Stimulated activated CD4-positive, alpha-beta T cell treated with anti-CD3 and anti-CD28 coated beads, Interleukin-15, amount 100 ng/mL, for 24 hours (primary cell): ENCODE results near the gene ZP2.
"Not testable (repeated sequence)": the region's sequence is repeated elsewhere in the genome, so short reads cannot be mapped to it uniquely, and the experiment has no call there.

Experiments
- DNase-seq: peaks from one replicate; pipeline ENCODE4 v3.0.0-alpha.2; 2020

ZP2 gene

DNA sequence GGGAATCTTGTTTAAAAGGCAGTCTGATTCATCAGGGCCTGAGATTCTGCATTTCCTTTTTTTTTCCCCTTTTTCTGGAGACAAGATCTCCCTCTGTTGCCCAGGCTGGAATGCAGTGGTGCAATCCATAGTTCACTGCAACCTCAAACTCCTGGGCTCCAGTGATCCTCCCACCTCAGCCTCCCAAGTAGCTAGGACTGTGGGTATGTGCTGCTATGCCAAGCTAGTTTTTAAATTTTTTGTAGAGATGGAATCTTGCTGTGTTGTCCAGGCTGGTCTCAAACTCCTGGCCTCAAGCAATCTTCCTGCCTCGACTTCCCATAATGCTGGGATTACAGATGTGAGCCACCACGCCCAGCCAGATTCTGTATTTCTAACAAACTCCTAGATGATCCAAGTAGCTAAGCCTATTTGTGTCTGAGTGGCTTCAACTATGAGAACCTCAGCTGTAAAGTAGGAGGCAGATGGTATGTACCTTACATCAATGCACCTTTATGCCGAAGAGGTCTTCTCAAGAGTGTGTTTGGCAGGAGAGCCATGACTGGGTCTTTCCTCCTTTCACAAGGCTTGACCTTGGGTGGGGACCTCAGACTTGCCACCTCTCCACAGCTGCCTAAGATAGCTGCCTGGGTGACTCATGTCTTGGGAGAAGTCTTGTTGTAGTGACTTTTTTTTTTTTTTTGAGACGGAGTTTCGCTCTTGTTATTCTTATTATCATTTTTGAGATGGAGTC is 42.0 kb downstream of the ZP2 start:
- DNase-seq = no peak

DNA sequence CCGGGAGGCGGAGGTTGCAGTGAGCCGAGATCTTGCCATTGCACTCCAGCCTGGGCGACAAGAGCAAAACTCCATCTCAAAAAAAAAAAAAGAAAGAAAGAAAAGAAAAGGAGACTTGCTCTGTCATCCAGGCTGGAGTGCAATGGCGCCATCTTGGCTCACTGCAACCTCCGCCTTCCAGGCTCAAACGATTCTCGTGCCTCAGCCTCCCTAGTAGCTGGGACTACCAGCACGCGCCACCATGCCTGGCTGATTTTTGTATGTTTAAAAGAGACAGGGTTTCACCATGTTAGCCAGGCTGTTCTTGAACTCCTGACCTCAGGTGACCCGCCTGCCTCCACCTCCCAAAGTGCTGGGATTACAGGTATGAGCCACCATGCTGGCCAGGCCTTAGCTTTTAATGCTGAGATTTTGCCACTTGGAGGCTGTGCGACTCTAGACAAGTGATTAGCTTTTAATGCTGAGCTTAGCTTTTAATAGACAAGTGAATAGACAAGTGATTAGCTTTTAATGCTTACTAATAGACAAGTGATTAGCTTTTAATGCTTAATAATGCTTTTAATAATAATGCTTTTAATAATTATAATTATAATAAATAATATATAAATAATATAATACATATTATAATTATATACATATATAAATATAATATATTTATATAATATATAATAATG is 43.3 kb downstream of the ZP2 start:
- peak; percentile 41 for DNase-seq

DNA sequence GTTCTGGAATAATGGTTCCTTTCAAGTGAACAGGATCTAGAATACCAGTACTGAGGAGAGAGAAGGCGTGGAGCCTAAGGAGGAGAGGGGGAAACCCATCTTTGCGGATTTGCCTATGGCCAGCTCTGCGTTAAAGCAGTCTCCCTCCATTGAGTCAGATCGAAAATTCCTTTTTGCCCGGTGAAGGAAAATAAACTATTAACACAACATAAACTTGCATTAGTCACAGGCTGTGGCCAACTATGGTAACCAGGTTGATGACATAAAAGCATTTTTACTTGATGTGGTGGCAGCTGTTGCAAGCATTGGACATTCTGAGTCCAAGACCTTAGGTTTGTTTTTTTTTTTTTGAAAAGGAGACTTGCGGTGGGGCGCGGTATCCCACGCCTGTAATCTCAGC is 44.0 kb downstream of the ZP2 start:
- DNase-seq = no peak

DNA sequence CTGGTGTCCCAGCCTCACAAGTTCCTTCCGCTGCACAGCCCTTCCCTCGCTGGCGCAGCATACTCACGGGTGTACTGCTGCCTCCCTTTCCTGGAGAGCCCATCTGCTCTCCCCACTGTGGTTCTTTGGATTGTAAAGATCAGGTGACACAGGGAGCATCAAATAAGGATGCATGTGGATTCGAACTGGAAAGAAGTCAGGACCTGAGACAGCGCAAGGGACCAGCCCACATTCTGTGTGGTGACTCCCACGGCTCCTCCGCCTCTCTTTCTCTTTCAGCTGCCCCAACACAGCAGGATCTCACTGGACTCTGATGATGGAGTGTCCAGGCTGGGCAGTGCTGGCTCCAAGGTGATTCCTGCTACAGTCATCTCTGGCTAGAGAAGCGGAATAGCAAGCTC is 44.8 kb downstream of the ZP2 start:
- no peak for DNase-seq

DNA sequence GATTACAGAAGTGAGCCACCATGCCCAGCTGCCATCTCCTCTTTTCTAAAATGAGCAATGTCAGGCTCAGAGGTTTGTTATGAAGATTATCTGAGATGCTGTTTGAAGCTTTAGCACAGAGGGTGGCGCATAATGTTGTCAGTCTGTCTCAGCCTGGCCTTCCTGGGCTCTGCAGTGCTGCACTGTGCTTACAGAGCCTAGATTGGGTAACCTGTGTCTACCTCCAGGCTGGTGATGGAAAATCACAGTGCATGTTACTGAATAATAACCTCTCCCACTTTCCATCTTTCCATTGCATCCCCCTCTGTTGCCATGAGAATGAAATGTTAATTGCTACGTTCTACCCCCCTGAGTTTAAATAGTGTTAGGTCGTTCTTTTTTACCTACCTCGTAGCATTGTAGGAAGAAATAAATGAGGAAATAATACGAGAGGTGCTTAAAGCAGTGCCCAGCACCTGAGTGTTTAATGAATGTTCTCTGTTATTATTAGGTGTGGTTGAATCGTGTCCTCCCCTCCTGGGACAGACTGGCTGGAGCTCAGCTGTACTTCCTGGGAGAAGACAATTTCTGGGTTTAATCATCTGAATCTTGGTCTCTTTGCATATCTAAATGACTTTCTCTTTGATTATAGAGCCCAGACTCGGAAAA is 46.7 kb downstream of the ZP2 start:
- DNase-seq = no peak

DNA sequence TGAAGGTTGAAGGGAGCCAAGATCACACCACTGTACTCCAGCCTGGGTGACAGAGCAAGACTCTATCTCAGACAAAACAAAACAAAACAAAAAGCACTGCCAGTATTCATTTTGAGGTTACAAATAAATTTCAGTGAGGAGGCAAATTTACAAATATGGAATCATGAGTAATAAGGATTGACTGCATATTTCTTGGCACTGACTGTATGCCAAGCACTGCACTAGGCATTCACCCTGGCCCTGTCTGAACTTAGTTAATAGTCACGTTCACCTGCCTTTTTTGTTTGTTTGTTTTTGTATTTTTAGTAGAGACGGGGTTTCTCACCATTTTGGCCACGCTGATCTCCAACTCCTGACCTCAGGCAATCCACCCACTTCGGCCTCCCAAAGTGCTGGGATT is 47.8 kb downstream of the ZP2 start:
- DNase-seq = no peak

DNA sequence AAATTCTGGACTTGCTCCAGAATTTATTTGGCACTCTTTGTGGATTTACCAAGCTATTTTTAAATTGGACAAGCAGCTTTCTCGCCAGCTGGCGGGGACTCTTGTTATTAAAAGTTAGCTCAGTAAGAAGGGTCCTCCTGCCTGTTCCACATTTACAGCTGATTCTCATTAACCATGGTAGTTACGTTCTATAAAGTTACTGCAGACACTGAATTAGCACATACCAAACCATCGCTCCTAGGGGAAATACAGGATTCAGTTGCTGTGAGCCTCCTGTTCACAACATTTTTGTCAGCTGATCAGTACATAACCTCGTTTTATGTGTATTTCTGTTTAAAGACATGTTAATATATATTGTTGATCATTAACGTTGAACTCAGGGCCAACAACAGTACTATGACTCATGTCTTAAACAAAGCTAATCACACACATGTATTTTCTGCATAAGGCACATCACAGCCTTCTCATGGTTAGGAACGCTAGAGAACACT is 48.7 kb downstream of the ZP2 start:
- DNase-seq = no peak

DNA sequence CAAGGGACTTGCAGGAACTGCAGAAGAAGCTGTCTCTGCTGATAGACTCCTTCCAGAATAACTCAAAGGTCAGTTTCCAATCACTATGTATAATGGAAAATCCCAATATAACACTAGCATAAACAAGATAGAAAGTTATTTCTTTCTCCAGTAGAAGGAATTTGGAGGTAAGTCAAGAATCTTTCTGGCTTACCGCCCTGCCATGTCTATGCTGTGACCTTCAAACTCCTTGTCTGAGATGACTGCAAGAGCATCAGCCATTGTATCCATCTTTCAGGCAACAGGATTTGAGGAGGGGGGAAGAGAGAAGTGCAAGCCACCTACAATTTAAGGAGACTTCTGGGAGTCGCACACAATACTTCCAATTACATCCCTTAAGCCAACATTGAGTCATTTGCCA is 50.2 kb downstream of the ZP2 start:
- no peak for DNase-seq

DNA sequence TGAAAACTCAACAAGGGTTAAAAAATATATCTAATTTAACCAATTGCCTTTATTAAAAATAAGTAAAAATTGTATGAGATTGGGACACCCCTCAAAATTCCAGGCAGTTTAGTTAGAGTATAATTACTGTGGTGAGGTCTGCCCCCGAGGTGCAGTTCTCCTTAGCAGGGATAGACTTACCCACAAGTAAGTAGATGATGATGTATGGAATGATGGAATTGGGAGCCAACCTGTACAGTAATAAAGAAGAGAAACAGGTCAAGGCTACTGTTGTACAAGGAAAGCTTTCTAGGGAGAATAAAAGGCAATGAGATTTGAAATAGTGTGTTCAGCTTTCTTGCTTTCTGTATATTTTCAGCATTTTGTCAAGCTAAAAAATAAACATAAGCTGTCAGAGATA is 51.1 kb downstream of the ZP2 start:
- DNase-seq = no peak

DNA sequence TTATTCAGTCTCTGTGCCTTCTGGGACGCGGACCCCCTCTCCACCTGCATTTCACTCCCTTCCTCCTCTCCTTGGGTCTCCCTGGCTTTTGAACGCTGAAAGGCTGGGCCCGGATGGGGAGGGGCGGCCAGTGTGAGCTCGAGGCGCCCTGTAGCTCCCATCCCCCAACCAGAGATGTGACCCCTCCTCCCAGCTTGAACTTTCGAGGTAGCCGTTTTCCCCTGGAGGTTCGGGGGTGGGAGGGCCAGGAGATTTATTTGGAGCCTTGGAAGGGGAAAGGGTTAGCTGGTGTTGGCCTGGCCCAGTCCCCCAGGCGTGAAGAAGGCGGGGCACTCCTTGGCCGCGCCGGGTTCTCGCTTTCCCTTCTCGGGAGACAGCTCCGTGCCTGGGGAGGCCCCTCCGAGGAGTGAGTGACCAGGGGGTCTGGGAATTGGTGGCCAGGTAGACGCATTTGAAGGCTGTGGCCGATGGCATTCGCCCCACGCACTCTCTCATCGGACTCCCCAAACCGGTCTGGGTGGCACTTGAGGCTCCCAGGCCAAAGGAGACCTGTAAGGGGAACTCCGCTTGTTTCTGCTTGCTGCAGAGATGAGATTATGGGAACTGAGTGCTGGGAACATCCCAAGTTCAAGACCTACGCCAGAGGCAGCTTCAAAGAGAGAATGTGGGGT is 52.0 kb downstream of the ZP2 start:
- DNase-seq = peak; percentile 23

DNA sequence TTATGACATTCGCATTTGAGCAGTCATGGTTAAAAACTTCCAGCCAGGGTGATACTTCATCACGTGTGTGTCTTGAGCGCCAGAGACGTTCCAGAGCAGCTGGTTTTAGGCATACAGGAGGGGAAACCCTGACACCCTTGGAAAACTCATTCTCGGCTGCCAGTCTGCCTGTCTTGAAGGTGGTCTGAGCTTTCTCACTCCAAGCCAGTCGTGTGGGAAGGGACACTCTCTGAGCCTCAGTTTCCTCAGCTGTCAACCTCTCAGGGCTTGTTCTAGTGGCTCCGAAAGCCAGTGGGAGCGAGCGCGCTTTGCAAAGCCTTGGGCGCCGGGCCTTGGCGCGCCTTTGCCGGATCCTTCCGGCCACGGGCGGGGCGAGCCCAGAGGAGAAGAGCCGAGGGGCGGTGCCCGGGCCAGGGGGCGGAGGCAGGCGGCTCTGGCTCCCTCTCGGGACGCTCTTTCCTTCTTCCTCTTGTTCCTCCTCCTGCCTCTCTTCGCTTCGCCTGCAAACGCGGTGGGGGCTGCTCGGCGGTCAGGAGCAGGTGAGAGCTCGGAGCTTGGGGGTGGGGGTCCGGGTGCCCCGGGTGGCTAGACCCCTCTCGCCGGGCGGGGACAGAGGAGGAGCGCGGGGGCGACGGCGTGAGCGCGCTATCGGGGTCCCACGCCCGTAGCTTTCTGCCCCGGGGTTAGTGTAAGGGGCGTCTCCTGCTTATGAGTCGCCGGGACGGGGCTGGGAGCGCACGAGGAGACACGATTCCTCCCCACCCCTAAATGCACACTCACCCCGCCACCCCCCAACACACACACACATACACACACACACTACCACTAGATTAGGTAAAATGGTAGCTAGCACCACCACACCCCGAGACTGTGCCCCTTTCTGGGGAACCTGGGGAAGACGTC is 52.9 kb downstream of the ZP2 start, which contains the start of gene LDAF1:
LDAF1 (plus strand) TSS at position 467 of the 903 bp plus-strand sequence. CDS start 2,509 bp downstream, outside the sequence.
- peak; percentile 92 for DNase-seq

DNA sequence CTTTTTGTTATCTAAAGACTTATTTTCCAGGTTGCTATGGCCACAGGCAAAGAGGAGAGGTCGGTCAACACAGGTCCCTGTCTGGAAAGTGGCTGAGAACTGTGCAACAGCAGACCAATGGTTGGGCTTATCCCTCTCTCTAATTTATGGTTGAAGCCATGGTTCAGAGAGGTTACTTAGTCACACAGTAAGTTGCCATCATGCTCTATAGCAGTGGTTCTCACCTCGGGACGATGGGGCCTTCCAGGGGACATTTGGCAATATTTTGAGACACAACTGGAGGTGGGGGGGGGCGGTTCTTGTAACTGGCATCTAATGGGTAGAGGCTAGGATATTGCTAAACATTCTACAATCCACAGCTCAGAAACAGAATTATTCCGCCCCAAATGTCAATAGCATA is 53.7 kb downstream of the ZP2 start:
- DNase-seq = no peak

DNA sequence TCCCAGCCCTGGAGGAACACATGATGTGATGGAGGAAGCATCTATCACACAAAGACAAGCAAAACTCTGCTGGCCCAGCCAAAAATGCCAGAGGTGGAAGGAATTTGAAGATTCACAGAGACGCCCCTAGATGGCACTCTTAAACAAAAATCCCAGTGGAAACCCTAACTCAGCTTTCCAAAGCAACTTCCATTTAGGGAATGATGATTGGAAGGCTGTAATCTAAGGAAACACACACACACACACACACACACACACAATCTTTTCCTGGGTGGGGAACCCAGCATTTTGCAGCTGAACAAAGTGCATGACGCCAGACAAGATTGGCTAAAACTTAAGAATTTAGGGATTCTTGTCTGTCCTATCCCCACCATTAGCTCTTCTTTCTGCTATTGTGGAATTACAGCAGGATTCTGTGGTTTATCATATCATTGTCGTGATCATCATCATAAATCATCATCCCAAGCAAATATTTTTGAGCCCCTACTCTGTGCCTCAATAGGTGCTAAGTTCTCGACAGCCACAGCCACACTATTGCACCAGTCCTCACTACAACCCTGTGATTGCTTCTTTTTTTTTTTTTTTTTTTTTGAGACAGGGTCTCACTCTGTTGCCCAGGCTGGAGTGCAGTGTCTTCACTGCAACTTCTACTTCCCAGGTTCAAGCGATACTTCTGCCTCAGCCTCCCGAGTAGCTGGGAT is 54.5 kb downstream of the ZP2 start:
- DNase-seq = peak; percentile 23

DNA sequence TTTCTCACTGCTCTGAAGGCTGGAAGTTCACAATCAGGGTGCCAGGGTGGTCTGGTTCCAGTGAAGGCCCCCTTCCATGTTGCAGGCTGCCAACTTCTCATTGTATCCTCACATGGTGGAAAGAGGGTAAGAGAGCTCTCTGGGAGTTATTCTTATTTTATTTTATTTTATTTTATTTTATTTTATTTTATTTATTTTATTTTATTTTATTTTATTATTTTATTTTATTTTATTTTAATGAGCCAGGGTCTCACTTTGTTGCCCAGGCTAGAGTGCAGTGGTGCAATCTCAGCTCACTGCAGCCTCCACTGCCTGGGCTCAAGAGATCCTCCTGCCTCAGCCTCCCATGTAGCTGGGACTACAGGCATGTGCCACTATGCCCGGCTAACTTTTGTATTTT is 55.4 kb downstream of the ZP2 start:
- DNase-seq = not testable (repeated sequence)

DNA sequence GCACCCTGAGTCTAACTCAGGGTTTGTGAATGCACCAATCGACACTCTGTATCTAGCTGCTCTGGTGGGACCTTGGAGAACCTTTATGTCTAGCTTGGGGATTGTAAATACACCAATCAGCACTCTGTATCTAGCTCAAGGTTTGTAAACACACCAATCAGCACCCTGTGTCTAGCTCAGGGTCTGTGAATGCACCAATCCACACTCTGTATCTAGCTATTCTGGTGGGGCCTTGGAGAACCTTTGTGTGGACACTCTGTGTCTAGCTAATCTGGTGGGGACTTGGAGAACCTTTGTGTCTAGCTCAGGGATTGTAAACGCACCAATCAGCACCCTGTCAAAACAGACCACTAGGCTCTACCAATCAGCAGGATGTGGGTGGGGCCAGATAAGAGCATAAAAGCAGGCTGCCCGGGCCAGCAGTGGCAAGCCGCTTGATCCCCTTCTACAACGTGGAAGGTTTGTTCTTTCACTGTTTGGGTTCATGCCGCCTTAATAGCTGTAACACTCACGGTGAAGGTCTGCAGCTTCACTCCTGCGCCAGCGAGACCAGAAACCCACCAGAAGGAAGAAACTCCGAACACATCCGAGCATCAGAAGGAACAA is 58.1 kb downstream of the ZP2 start:
- DNase-seq = not testable (repeated sequence)

DNA sequence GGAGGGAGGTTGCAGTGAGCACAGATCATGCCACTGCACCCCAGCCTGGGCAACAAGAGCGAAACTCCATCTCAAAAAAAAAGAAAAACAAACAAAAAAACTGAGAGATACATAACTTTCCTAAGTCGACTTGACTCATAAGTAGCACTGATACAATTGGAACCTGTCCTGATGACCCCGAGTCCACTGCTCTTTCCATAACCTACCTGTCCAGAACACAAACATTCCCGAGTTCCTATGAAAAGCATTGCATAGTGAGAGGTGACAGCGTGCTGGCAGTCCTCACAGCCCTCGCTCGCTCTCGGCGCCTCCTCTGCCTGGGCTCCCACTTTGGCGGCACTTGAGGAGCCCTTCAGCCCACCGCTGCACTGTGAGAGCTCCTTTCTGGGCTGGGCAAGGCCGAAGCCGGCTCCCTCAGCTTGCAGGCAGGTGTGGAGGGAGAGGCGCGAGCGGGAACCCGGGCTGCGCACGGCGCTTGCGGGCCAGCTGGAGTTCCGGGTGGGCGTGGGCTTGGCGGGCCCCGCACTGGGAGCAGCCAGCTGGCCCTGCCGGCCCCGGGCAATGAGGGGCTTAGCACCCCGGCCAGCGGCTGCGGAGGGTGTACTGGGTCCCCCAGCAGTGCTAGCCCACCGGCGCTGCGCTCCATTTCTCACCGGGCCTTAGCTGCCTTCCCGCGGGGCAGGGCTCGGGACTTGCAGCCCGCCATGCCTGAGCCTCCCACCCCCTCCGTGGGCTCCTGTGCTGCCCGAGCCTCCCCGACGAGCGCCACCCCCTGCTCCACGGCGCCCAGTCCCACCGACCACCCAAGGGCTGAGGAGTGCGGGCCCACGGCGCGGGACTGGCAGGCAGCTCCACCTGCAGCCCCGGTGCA is 59.0 kb downstream of the ZP2 start:
- not testable (repeated sequence) for DNase-seq

DNA sequence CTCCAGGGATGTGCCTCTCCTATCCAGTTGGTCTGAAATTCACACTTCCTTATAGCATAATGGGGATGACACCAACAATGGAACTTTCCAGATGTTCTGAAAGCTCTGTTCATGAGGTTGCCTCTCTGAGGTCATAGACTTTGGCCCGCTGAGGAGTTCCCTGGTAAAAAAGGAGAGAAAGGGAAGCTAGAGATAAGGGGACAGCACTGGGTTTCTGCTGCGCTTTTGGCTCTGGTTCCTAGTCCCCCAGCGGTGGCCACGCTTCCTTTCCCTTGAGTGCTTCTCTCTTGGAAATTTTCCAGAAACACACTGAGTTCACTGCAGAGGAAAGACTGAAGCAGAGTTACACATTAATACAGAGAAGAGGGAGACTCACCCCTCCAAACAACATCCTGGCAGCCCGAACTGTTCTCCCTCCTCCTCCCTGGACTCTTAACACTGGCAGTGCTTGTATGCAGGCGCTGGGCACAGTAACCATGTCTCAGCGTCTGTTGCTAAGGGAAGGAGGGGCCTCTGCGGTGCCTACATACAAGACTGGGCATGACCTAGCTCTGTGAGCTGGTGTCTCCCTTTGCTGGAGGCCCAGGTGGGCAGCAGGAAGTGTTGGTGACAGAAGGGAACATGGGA is 60.9 kb downstream of the ZP2 start, which contains the start of gene DNAH3:
DNAH3 (minus strand) TSS at position 472 of the 627 bp plus-strand sequence. CDS start 527 bp downstream, outside the sequence.
- no peak for DNase-seq
